ENCODE data around the gene HS1BP3.

- TF ChIP-seq CTCF (IDR thresholded peaks at IDR 0.05) (no peak), POLR2A (IDR thresholded peaks at IDR 0.05) (no peak)
Observed at GRCh38 chr2:20678780-20679179, 27.9 kb upstream of the HS1BP3 start.

Measured in lower leg skin (tissue), 3 donors.